GM08714 (cell line): Measurements from ENCODE around the gene CIAO2B.

ENCODE experiments used
- H3K4me3 ChIP-seq: fragments of 200-500 bp; sonication (Bioruptor generic); 2 replicates; pipeline ENCODE4 v1.5.1; 2014; ENCODE audit warnings: mild to moderate bottlenecking, low read length, inconsistent platforms
- ZNF274 ChIP-seq: IDR thresholded peaks from 2 replicates; pipeline ENCODE4 v1.6.1; 2012; ENCODE audit warnings: mild to moderate bottlenecking, low read depth, low read length

CIAO2B gene

DNA sequence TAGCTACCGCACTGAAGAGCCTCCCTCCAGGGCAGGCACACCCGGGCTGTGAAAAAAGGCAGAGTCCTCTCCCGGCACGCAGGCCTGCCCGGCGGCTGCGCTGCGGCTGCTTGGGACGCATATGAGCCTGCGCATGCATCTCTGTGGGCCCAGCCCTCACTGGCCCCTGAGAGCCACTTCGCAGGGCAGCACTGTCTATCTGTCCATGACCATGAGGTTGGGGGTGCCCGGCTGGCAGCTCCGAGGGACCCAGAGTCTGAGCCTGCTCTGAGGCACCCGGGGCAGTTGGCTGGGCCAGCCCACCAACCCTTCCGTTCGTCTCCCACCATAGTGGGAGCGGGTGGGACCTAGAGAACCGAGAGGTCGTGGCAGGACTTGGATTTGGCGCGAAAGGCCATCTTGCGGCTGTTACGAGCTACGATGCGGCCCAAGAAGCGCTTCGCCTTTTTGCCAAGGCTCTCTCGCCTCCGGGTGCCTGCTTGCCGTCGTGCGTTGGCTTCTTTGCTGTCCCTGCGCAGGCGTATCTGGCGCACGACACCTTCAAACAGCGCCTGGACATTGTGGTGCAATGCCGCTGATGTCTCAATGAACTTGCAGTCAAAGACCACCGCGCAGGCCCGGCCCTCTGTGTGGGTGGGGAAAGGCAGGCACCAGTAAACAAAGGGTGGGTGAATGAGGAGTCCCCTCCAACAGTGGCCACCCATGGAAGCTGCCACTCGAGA lies 12.3 kb downstream of the CIAO2B start:
- H3K4me3 ChIP-seq, result no peak overlapping the region
- no peak for TF ChIP-seq ZNF274

DNA sequence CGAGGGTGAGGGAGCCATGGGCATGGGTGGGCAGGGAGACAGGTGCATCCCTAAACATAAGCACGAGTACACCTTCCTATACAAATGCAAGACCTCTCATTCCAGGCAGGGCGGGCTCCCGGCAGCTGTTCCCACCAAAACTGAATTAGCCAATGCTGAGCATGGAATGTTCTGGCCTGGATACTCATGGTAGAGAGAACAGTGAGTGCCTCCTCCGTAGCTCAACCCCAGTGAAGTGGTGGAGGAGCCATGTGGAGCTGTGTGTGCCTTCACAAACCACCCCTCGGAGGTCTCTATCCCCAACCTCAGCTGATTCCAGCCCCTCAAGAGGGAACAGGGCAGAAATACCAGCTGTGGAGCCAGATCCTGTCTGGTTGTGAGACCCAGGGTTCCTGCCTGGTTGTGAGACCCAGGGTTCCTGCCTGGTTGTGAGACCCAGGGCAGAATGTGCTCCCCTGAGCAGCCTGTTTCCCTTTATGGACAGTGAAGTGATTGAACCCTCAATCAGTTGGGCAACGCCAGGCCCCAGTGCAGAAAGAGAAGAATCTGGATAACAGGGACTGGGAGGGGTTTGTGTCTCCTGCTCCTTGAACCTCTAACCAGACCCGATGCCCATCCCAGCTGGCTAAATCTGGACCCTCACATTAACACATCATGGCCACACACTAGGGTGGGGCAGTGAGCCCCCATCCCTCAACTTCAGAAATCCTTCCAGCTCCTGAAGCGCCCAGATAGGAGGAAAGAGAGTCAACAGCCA lies 13.1 kb downstream of the CIAO2B start:
- no peak overlapping the region for H3K4me3 ChIP-seq
- no peak for TF ChIP-seq ZNF274

DNA sequence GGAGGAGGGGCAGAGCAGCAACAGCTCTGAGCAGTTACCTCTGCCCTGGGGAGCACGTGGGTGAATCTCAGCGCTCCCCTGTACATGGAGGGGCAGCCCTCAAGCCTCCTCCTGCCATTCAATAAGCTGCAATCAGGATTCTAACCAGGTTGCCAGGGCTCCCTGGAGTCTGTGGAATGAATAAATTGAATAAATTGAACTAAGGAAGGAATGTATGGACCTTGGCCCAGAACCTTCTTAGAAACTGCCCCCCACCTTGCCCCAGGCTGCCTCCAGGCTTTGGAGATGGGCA lies 14.0 kb downstream of the CIAO2B start:
- TF ChIP-seq ZNF274, result no peak
- H3K4me3 ChIP-seq, result no peak overlapping the region

DNA sequence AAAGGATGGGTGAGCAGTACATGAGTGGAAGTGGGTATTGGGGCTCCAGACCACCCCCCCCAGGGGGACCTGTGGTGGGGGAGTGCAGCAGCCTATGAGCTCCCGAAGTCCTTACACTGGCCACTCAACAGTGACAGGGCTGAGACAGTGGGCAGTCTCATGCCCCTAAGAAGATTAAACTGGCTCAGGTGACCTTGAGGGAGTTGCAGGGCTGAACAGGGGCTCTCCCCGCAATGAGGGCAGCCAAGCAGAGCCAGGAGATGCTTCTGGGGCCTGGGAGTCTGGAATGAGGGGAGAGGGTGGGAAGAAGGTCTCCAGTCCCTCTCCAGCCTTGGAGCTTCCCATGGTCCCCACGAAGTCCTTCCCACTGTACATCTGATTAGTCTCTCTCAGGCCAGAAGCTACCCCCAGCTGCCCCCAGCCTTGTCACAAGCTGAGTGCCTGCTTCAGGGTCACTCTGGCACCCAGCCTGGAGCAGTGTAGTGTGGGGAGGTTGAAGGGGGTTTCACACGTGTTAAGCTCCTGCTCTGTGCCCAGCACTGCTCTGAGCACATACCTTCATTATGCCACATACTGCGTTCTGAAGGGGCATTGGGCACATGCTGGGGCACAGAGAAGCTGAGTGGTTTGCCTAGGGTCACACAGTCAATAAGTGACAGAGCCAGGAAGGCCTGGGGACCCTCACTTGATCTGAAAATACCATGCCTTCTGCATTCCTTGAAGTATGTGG lies 14.5 kb downstream of the CIAO2B start:
- no peak for TF ChIP-seq ZNF274
- no peak overlapping the region for H3K4me3 ChIP-seq

DNA sequence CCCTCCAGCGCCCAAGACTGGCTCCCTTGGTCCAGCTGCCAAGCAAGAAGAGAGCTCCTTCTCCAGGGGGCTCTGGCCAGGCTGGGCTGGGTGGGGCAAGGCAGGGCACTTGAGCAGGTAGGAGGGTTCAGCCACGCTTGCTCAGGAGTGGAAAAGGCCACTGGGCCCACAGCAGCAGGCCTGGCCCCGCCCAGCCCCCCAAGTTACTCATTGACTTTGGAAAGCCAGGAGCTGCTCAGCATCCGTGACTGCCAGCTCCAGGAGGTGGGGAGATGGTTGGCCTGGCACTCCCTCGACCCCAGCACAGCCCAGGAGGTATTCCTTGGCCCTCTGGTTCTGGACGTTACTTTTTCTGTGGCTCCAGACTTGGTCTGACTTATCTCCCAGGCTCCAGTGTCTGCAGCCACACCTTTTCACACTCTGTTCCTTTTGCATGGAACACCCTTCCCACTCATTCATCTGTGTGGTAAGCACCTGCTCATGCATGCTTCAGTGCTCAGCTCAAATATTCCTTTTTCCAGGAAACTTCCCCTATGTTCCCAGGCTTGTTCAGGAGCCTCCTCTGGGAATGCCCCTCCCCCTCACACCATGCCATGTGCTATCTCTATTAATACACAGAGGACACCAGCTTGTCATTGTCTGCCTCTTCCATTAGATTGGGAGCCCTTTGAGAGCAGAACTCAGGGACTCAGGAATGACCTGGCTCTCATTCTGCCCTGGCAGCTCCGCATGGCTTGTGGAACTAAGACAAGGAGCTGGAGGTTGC lies 15.2 kb downstream of the CIAO2B start, which contains the start of gene CDH16:
TSS of gene CDH16 (minus strand) at position 83 of the 766 bp plus-strand sequence. CDS start 820 bp downstream, outside the sequence.
- H3K4me3 ChIP-seq, result no peak within 1 kb of the TSS
- no peak for TF ChIP-seq ZNF274

DNA sequence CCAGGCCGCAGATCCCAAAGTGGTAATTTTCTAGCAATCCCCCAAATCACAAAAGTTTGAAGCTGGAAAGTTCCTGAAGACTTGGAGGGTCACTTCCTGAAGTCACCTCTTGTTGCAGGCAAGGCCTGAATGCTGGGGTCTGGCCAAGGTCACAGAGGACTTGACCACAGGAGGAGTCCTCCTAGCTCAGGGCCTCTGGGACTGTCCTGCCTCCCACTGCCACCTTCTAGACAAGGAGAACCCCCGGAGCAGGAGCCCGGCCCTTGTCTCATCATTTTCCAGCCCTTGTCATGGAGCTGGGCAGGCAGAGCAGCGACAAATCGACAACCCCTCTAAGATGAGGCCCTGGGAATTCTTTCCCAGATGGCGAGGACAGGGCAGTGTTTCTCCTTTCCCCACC lies 15.8 kb downstream of the CIAO2B start:
- TF ChIP-seq ZNF274, result no peak
- H3K4me3 ChIP-seq, result no peak overlapping the region

DNA sequence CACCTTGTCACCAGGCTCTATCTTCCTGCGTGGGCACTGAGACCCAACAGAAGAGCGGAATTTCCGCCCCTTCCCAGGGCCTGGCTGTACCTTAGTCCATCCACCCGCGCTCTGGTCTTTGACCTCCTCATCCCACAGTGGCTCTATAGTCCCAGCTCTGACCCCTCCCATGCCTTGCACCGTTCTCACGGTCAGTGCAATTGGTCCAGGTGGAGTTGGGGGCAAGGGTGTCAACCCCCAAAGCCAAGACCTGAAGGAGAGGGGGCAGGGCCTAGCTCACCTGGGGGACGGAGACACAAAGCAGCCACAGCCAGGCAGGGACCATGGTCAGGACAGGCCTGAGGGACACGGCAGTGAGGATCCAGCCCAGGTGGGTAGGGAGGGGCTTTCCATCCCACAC lies 16.5 kb downstream of the CIAO2B start:
- H3K4me3 ChIP-seq, result no peak overlapping the region
- TF ChIP-seq ZNF274, result no peak

DNA sequence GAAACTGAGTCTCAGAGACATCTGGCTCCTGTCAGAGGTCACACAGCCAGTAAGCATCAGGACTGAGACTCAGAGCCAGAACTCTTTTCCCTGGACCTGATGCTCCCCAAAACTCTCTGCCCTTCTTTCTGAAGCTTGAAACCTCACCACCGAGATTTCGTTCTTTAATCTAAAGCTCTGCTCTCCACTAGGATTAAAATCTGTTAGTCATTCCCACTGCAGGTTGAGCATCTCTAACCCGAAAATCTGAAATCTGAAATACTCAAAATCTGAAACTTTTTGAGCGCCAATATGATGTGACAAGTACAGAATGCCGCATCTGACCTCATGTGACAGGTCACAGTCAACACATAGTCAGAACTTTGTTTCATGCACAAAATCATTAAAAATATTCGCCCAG lies 17.7 kb downstream of the CIAO2B start:
- H3K4me3 ChIP-seq, result no peak overlapping the region
- no peak for TF ChIP-seq ZNF274

DNA sequence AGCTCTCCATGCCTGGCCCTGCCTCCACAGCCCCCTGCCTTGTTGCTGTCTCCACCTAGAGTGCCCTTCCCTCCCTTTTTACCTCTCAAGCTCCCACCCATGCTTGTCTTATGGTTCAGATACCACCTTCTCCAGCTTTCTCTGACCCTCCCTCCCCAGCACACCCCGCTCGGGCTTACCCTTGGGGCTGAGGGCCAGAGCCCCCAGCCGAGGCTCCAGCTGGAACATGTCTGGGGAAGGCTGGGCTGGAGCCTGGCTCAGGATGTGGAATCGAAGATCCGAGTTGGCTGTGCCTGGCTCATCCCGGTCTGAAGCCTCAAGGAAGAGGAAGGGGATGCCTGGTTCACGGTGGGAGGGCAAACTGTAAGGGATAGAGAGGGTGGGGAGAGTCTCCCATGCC lies 19.2 kb downstream of the CIAO2B start:
- H3K4me3 ChIP-seq, result no peak overlapping the region
- TF ChIP-seq ZNF274, result no peak

DNA sequence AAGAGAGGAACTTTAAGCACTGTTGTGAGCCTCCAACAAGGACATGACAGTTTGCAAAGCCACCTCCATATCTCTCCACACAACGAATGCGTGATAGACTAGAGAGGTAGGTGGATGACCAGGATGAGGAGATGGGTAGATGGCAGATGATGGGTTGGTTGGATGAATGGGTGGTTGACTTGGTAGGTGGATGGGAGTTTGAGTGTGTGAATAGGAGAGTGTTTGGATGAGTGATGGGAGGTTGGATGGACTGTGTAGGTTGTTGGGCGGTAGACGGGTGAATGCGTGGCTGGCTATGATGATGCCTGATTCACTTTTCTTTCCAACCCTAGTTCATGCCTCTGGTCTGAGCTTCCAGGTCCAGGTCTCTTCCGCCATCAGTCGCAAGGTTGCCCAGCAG lies 19.7 kb downstream of the CIAO2B start:
- TF ChIP-seq ZNF274, result no peak
- H3K4me3 ChIP-seq, result no peak overlapping the region

DNA sequence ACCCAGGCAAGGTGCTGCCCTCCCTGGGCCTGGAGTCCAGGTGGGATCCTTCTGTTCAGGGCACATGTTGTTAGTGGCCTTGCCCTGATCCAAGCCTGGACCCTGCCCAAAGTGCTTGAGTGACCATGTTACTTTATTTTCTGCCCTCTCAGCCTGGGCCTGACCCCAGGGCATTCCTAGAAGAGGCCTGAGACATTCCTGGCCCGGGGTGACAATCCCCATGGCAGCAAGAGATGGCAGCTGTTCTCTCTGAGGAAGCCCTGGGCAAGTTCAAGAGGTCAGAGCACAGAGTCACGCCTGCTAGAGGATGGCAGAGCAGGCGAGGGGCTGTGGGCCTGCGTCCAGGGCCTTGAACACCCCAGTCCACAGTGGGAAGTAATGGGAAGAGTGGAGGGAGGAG lies 20.5 kb downstream of the CIAO2B start:
- TF ChIP-seq ZNF274, result no peak

DNA sequence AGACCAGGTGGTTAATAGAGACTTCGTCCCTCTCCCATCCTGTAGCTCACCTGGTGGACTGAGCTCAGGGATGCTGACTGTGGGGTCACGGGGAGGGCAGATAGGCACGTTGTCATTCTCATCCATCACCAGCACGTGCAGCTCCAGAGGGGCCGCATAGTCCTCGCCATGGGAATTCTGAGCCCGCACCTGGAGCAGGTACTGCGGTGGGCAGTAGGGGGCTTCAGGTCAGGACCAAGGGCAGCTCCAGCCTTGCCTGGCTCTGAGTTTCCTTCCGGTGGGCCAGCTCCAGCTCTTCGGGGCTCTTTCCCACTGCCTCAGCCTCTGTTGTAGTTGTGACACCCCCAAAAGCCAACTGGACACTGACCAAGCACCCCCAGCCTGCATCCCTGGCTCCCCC lies 21.1 kb downstream of the CIAO2B start:
- no peak overlapping the region for H3K4me3 ChIP-seq
- TF ChIP-seq ZNF274, result no peak

More for the DNA sequence above, 20.5 kb downstream of the CIAO2B start:
- no peak overlapping the region for H3K4me3 ChIP-seq

DNA sequence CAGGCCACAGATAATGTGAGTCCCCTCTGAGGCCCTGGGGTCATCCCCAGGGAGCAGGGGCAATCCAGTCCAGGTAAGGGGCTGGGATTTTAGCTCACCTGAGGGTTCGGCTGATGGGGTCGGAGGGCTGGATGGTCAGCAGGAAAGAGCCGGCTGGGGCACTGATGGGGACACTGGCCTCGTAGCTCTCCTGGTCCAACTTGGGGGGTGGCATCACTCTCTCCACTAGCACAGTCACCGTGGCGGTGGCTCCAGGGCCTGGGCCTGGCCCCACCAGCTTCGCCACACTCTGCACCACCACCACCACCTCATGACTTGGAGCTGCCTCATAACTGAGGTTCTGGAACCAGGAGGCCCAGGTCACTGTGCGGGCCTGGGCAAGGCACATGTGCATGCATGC lies 22.4 kb downstream of the CIAO2B start:
- TF ChIP-seq ZNF274, result no peak

DNA sequence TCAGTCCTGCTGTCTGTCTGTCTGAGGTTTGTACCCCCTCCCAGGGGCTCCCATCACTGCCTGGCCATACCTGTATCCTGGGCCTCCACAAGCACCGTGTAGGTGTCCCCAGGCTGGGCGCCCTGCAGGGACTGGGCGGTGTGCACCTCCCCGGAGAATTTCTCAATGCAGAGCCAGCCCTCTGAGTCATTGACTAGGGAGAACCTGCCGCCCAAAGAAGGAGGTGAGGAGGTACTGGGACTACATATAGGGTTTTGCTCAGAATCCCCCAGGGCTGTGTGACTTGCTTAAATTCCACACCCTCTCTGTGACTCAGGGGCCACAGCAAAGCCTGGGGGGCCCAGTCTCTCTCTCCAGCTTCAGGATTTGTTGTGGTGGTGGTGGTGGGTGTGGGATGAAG lies 23.1 kb downstream of the CIAO2B start:
- TF ChIP-seq ZNF274, result no peak
- H3K4me3 ChIP-seq, result no peak overlapping the region

More for the DNA sequence above, 22.4 kb downstream of the CIAO2B start:
- no peak overlapping the region for H3K4me3 ChIP-seq
